GM23338 (cell line): ENCODE results near the gene IFITM5. TPM values are rescaled to one million over a fixed set of nuclear protein-coding genes. Genes with fewer than 3 reads are reported as not detected.

Experiments used
- ATAC-seq: fragments of 200-7000 bp; cut with Tn5 transposase; 3 replicates; pipeline ENCODE4 v1.9.1; 2020
- DNase-seq: peaks from one replicate; pipeline ENCODE4 v3.0.0-alpha.2; 2015; ENCODE audit warnings: low spot score
- H2AFZ ChIP-seq: fragments of 200-600 bp; sonication (generic); 2 replicates; pipeline ENCODE4 v1.8.0; 2016; ENCODE audit warnings: antibody characterized with exemption, mild to moderate bottlenecking, moderate library complexity
- H3F3A ChIP-seq: fragments of 200-600 bp; sonication (generic); replicated peaks from 2 replicates; pipeline ENCODE4 v1.8.0; 2017; ENCODE audit warnings: antibody characterized with exemption, mixed run types, low read depth
- H3K27ac ChIP-seq: fragments of 200-600 bp; sonication (generic); 2 replicates; pipeline ENCODE4 v1.6.1; 2016; ENCODE audit warnings: low read depth
- H3K27me3 ChIP-seq: fragments of 200-600 bp; sonication (generic); 2 replicates; pipeline ENCODE4 v1.8.0; 2016; ENCODE audit warnings: mild to moderate bottlenecking, mixed run types, moderate library complexity; ENCODE audit not compliant: insufficient read depth
- H3K36me3 ChIP-seq: fragments of 200-600 bp; sonication (generic); 2 replicates; pipeline ENCODE4 v1.8.0; 2016; ENCODE audit warnings: mild to moderate bottlenecking; ENCODE audit not compliant: insufficient read depth
- H3K4me1 ChIP-seq: fragments of 200-600 bp; sonication (generic); 2 replicates; pipeline ENCODE4 v1.8.0; 2016; ENCODE audit warnings: mild to moderate bottlenecking, moderate library complexity; ENCODE audit not compliant: insufficient read depth
- H3K4me2 ChIP-seq: fragments of 200-600 bp; sonication (generic); 2 replicates; pipeline ENCODE4 v1.7.1; 2017; ENCODE audit warnings: mixed run types
- H3K4me3 ChIP-seq: fragments of 200-600 bp; sonication (generic); 2 replicates; pipeline ENCODE4 v1.6.1; 2016; ENCODE audit warnings: mixed run types
- H3K79me2 ChIP-seq: fragments of 200-600 bp; sonication (generic); replicated peaks from 2 replicates; pipeline ENCODE4 v1.8.0; 2017; ENCODE audit warnings: mild to moderate bottlenecking; ENCODE audit not compliant: insufficient read depth
- H3K9me2 ChIP-seq: fragments of 200-600 bp; sonication (generic); 2 replicates; pipeline ENCODE4 v1.8.0; 2017; ENCODE audit not compliant: insufficient read depth
- H4K20me1 ChIP-seq: fragments of 200-600 bp; sonication (generic); replicated peaks from 2 replicates; pipeline ENCODE4 v1.8.0; 2017; ENCODE audit warnings: mild to moderate bottlenecking; ENCODE audit not compliant: insufficient read depth
- H3K27ac Mint-ChIP-seq: 2 replicates; pipeline ENCODE4 v1.8.0; 2020; ENCODE audit warnings: inconsistent platforms, mild to moderate bottlenecking, moderate library complexity, mixed read lengths
- H3K27me3 Mint-ChIP-seq: 3 replicates; pipeline ENCODE4 v1.8.0; 2022; ENCODE audit warnings: low read depth, mild to moderate bottlenecking, moderate library complexity, mixed read lengths, inconsistent platforms; ENCODE audit not compliant: insufficient read depth, poor library complexity
- H3K36me3 Mint-ChIP-seq: 3 replicates; pipeline ENCODE4 v1.8.0; 2021; ENCODE audit warnings: low read depth, mild to moderate bottlenecking, inconsistent platforms, moderate library complexity, mixed read lengths
- H3K4me1 Mint-ChIP-seq: 3 replicates; pipeline ENCODE4 v1.8.0; 2020; ENCODE audit warnings: mild to moderate bottlenecking, inconsistent platforms, mixed read lengths
- H3K4me3 Mint-ChIP-seq: 3 replicates; pipeline ENCODE4 v1.8.0; 2021; ENCODE audit warnings: moderate library complexity, mild to moderate bottlenecking, inconsistent platforms, mixed read lengths
- H3K9me3 Mint-ChIP-seq: 3 replicates; pipeline ENCODE4 v1.8.0; 2020; ENCODE audit warnings: moderate library complexity, mild to moderate bottlenecking, inconsistent platforms, mixed read lengths
- ETS1 ChIP-seq: IDR thresholded peaks from 2 replicates; pipeline ENCODE4 v1.6.1; 2016; ENCODE audit warnings: antibody characterized with exemption
- EZH2 ChIP-seq: fragments of 200-600 bp; sonication (generic); IDR thresholded peaks from one replicate; pipeline ENCODE4 v1.8.0; 2017; ENCODE audit warnings: antibody characterized with exemption, mild to moderate bottlenecking, low read depth; ENCODE audit not compliant: unreplicated experiment
- JUNB ChIP-seq: IDR thresholded peaks from one replicate; pipeline ENCODE4 v1.6.1; 2016; ENCODE audit warnings: antibody characterized with exemption; ENCODE audit not compliant: unreplicated experiment
- NANOG ChIP-seq: IDR thresholded peaks from 2 replicates; pipeline ENCODE4 v1.6.1; 2016; ENCODE audit warnings: antibody characterized with exemption, borderline replicate concordance
- REST ChIP-seq: IDR thresholded peaks from one replicate; pipeline ENCODE4 v1.6.1; 2018; ENCODE audit warnings: antibody characterized with exemption; ENCODE audit not compliant: unreplicated experiment
- STAT1 ChIP-seq: IDR thresholded peaks from one replicate; pipeline ENCODE4 v1.6.1; 2016; ENCODE audit warnings: antibody characterized with exemption; ENCODE audit not compliant: unreplicated experiment
- ZNF114 ChIP-seq: fragments of 250-450 bp; sonication (Bioruptor Pico); IDR thresholded peaks from 2 replicates; pipeline ENCODE4 v1.5.0; 2020; ENCODE audit warnings: mild to moderate bottlenecking, moderate library complexity
- ZNF462 ChIP-seq: fragments of 250-450 bp; sonication (Bioruptor Pico); IDR thresholded peaks from 2 replicates; pipeline ENCODE4 v1.5.0; 2020; ENCODE audit warnings: mild to moderate bottlenecking, moderate library complexity
- polyA plus RNA-seq: library from polyadenylated mRNA; unstranded; fragments of >200 nt; fragmentation: Nextera tagmentation; extraction: Ambion mirVana; gene quantifications from 2 replicates; pipeline ENCODE4 v1.2.1, GENCODE V29; 2016
- total RNA-seq: library from RNA; depleted of rRNA; stranded (reverse); fragments of >200 nt; shearing (Covaris generic); gene quantifications from 2 replicates; pipeline ENCODE4 v1.2.3, GENCODE V29; 2014
- TF ChIP-seq, protein P1 (sequence below), 2 experiments: fragments of 200-600 bp in 1 of 2; sonication (generic) in 1 of 2; conservative IDR thresholded peaks; 2 replicates each; pipeline versions ENCODE4 v1.5.1 to v1.6.1; 2016 to 2017; ENCODE audit warnings: antibody characterized with exemption in 2 of 2, low read depth in 2 of 2, mild to moderate bottlenecking in 2 of 2, moderate library complexity in 1 of 2

Gene IFITM5
- total and polyA plus RNA-seq, 2 experiments from 2014 or later = not detected

DNA sequence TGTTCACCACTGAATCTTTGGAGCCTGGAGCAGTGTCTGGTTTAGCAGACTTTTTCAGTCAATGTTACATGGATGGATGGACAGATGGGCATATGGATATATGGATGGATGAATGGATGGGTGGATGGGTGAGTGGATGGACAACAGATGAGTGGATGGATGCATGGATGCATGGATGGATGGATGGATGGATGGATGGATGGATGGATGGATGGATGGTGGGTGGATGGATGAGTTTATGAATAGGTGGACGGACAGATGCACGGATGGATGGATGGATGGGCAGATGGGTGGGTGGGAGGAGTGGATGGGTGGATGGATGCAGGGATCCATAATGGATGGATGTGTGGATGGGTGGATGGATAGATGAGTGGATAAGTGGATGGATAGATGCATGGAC, 43.5 kb downstream of the IFITM5 start:
- Mint-ChIP-seq H3K27ac (no peak overlapping the region), H3K27me3 (peaks cover 3% of the 10 kb centered on the region), H3K4me3 (no peak overlapping the region), H3K4me1 (no peaks in the 10 kb centered on the region; the same call in none of the 3 replicates), H3K36me3 (peaks cover 29% of the 10 kb centered on the region), H3K9me3 (peaks cover 6% of the 10 kb centered on the region; the same call in 1 of the 3 replicates)
- H2AFZ ChIP-seq = no peak overlapping the region
- no peak overlapping the region for H3K4me2 ChIP-seq
- no peaks in the 10 kb centered on the region for H3K79me2 ChIP-seq
- ATAC-seq = no peak
- no peak for TF ChIP-seq NANOG
- no peak for TF ChIP-seq REST
- no peak for TF ChIP-seq STAT1
- TF ChIP-seq JUNB = no peak
- no peak overlapping the region for H3K4me3 ChIP-seq
- no peaks in the 10 kb centered on the region for H3K27me3 ChIP-seq
- peaks cover 12% of the 10 kb centered on the region; the same call in 1 of the 2 replicates for H3K36me3 ChIP-seq
- no peaks in the 10 kb centered on the region for H4K20me1 ChIP-seq
- H3K27ac ChIP-seq = no peak overlapping the region
- peaks cover 4% of the 10 kb centered on the region; the same call in 1 of the 2 replicates for H3K9me2 ChIP-seq
- H3F3A ChIP-seq = peaks cover 10% of the 10 kb centered on the region; the same call in 1 of the 2 replicates
- no peak for DNase-seq
- no peaks in the 10 kb centered on the region for H3K4me1 ChIP-seq

DNA sequence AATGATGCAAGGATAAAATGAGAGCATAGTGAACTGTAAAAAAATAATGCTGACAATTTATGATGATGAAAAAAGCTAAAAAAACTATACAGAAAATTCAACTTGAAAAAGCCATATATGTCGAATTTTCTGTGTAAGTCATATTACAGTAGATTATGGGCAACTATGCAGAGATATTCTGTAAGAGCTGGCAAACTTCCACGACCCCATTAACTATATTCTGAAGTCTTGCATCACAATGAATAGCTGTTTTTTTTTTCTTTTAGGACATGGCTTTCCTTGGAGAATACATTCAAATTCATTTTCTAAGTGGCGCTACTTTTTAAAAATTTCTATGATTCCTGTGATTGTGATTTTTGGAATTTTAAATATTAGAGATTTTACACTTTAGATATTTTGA, 44.1 kb downstream of the IFITM5 start:
- H3K4me3 ChIP-seq = no peak overlapping the region
- H3K27me3 ChIP-seq = no peaks in the 10 kb centered on the region
- Mint-ChIP-seq H3K4me1 (no peaks in the 10 kb centered on the region; the same call in none of the 3 replicates), H3K9me3 (peaks cover 5% of the 10 kb centered on the region; the same call in 1 of the 3 replicates), H3K36me3 (peaks cover 34% of the 10 kb centered on the region), H3K27me3 (peaks cover 3% of the 10 kb centered on the region), H3K4me3 (no peak overlapping the region), H3K27ac (no peak overlapping the region)
- H3F3A ChIP-seq = peaks cover 15% of the 10 kb centered on the region
- ATAC-seq (no peak), DNase-seq (no peak)
- no peaks in the 10 kb centered on the region for H3K4me1 ChIP-seq
- H4K20me1 ChIP-seq = no peaks in the 10 kb centered on the region
- H3K9me2 ChIP-seq = peaks cover 4% of the 10 kb centered on the region; the same call in 1 of the 2 replicates
- peaks cover 12% of the 10 kb centered on the region; the same call in 1 of the 2 replicates for H3K36me3 ChIP-seq
- no peak overlapping the region for H3K27ac ChIP-seq
- H3K4me2 ChIP-seq = no peak overlapping the region
- no peak overlapping the region for H2AFZ ChIP-seq
- no peaks in the 10 kb centered on the region for H3K79me2 ChIP-seq
- TF ChIP-seq, protein P1, sequence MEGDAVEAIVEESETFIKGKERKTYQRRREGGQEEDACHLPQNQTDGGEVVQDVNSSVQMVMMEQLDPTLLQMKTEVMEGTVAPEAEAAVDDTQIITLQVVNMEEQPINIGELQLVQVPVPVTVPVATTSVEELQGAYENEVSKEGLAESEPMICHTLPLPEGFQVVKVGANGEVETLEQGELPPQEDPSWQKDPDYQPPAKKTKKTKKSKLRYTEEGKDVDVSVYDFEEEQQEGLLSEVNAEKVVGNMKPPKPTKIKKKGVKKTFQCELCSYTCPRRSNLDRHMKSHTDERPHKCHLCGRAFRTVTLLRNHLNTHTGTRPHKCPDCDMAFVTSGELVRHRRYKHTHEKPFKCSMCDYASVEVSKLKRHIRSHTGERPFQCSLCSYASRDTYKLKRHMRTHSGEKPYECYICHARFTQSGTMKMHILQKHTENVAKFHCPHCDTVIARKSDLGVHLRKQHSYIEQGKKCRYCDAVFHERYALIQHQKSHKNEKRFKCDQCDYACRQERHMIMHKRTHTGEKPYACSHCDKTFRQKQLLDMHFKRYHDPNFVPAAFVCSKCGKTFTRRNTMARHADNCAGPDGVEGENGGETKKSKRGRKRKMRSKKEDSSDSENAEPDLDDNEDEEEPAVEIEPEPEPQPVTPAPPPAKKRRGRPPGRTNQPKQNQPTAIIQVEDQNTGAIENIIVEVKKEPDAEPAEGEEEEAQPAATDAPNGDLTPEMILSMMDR (conservative IDR thresholded peaks at IDR 0.05; ENCODE audit: low read depth in 2 of 2) = no peak
- TF ChIP-seq EZH2 (no peak), ZNF114 (CRISPR knock-in tag) (no peak), ETS1 (no peak), ZNF462 (CRISPR knock-in tag) (no peak), JUNB (no peak)
